HG03039 (cell line): ENCODE results near the gene ABHD2.
"Not testable (repeated sequence)": the region's sequence is repeated elsewhere in the genome, so short reads cannot be mapped to it uniquely, and the experiment has no call there.

Experiments
- ATAC-seq: cut with Tn5 transposase; IDR thresholded peaks from one replicate; pipeline ENCODE4 v1.9.1; 2021; ENCODE audit warnings: mild to moderate bottlenecking, moderate library complexity; ENCODE audit not compliant: unreplicated experiment

The ABHD2 gene

GRCh38 chr15:89074402-89075012 is 13.7 kb upstream of the ABHD2 start:
- no peak for ATAC-seq

- ATAC-seq: no peak
These were observed 13.1 kb upstream of the ABHD2 start for GRCh38 chr15:89075101-89075640.

GRCh38 chr15:89075846-89076245 is 12.4 kb upstream of the ABHD2 start:
- no peak for ATAC-seq

- ATAC-seq: no peak
These were observed 10.5 kb upstream of the ABHD2 start for GRCh38 chr15:89077750-89078149.

- no peak for ATAC-seq
These were observed 9.1 kb upstream of the ABHD2 start for GRCh38 chr15:89078851-89079810.

GRCh38 chr15:89081878-89082277 is 6.4 kb upstream of the ABHD2 start:
- ATAC-seq: no peak

- ATAC-seq: no peak
These were observed 5.0 kb upstream of the ABHD2 start for GRCh38 chr15:89083246-89083645.

- no peak for ATAC-seq
These were observed 2.8 kb upstream of the ABHD2 start for GRCh38 chr15:89085289-89085926.

- not testable (repeated sequence) for ATAC-seq
These were observed 2.3 kb upstream of the ABHD2 start for GRCh38 chr15:89085933-89086332.

GRCh38 chr15:89086390-89086789 is 1.9 kb upstream of the ABHD2 start:
- ATAC-seq: not testable (repeated sequence)

GRCh38 chr15:89087161-89087829 is 961 bp upstream of the ABHD2 start:
- no peak for ATAC-seq

GRCh38 chr15:89088605-89089315 is 504 bp downstream of the ABHD2 start:
- peak; percentile 4 for ATAC-seq

GRCh38 chr15:89089316-89090230 is 1.3 kb downstream of the ABHD2 start:
- no peak for ATAC-seq

- no peak for ATAC-seq
These were observed 2.8 kb downstream of the ABHD2 start for GRCh38 chr15:89090791-89091626.

- ATAC-seq: no peak
These were observed 3.5 kb downstream of the ABHD2 start for GRCh38 chr15:89091627-89092220.

GRCh38 chr15:89093509-89093908 is 5.3 kb downstream of the ABHD2 start:
- ATAC-seq: no peak

GRCh38 chr15:89095073-89095472 is 6.8 kb downstream of the ABHD2 start:
- no peak for ATAC-seq

GRCh38 chr15:89095556-89095955 is 7.3 kb downstream of the ABHD2 start:
- no peak for ATAC-seq
